GM10266 (cell line): ENCODE measurements around the gene TNFSF10.

Experiments used
- DNase-seq: peaks from one replicate; pipeline ENCODE4 v3.0.0; 2012; ENCODE audit errors: extremely low spot score
- TF ChIP-seq, protein P1 (sequence below): IDR thresholded peaks from 2 replicates; pipeline ENCODE4 v1.5.1; 2012; ENCODE audit warnings: mild to moderate bottlenecking, low read depth; ENCODE audit not compliant: control insufficient read depth, insufficient read depth; ENCODE audit errors: missing control alignments

Gene TNFSF10

DNA sequence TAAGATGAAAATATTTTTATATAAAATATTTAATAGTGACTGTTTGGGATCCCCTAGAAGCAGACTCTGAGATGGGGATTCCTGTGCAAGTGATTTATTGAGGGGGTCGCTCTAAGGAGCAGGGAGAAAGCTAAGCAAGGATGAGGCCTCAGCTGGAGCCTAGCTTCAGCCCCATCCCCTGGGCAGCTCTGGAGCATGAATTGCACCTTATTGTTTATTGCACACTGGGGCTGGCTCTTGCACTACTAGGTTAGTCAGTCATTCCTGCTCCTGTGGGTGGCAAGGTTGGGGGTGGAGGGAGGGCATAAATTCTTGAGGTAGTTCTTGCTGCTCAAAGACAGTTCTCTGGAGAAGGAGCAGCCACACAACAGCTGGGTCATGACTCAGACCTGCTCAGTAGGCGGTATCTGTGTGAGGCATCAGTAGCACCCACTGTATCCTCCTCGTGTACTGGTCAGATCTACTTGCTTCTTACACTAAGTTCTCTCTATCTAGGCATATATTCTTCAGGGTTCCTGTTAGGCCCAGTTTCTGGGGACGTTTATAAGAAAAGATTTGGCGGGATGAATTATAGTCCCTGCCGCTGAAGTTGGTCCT is 27.2 kb upstream of the TNFSF10 start:
- DNase-seq: no peak
- TF ChIP-seq, protein P1, sequence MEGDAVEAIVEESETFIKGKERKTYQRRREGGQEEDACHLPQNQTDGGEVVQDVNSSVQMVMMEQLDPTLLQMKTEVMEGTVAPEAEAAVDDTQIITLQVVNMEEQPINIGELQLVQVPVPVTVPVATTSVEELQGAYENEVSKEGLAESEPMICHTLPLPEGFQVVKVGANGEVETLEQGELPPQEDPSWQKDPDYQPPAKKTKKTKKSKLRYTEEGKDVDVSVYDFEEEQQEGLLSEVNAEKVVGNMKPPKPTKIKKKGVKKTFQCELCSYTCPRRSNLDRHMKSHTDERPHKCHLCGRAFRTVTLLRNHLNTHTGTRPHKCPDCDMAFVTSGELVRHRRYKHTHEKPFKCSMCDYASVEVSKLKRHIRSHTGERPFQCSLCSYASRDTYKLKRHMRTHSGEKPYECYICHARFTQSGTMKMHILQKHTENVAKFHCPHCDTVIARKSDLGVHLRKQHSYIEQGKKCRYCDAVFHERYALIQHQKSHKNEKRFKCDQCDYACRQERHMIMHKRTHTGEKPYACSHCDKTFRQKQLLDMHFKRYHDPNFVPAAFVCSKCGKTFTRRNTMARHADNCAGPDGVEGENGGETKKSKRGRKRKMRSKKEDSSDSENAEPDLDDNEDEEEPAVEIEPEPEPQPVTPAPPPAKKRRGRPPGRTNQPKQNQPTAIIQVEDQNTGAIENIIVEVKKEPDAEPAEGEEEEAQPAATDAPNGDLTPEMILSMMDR: no peak

DNA sequence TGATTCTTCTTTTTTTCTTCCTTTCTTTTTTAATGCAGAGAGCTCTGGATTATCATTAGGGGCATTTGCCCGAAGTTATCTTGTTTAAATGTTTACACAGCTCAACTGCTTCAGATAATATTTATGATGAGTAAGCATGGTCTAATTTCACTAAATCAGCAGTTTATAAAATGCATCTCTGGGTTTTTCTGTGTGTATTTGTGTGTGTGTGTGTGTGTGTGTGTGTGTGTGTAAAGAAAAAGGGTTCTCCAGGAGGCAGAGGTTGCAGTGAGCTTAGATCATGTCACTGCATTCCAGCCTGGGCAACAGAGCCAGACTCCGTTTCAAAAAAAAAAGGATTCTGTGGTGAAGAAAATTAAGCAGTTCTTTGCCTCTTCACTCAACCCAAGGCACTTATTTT is 25.9 kb upstream of the TNFSF10 start:
- TF ChIP-seq, protein P1: no peak
- DNase-seq: no peak

DNA sequence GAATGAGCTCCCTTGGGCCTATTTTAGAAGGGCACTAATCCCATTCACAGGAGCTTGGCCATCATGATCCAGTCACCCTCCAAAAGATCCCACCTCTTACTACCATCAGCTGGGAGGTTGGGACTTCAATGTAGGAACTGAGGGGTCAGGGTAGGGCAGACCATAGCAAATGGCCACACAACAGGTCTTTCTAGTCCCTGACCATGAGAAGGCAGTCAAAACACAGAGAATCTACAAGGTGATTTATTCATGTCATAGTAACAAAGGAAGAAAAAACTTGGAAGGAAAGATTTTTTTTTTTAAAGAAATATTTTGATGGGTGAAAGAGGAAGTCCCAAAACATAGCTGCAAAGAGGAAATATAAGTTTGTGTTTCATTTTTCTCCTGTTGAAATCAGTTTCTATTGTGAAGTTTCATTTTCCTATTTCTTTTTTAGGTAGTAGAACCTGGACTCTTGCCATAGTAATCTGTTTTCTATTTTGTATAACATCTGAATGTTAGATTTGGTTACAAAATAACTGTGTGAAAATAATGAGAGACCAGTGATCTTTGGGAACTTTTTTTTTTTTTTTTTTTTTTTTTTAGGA is 23.5 kb upstream of the TNFSF10 start:
- TF ChIP-seq, protein P1: no peak
- no peak for DNase-seq

DNA sequence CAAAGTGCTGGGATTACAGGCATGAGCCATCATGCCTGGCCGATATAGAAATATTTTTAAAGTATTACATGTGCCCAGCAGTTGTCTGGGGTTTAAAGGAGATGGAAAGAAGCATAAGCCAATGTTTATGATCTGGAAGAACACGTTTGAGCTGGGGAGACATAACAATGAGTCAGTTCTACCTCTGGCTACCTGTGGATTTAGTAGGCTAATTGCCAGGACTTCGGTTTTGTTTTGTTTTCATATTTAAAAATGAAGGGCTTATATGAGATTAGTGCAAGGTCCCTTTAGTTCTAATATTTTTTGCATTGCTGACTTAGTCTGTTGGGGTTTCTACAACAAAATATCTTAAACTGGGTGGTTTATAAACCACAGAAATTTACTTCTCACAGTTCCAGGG is 22.9 kb upstream of the TNFSF10 start:
- TF ChIP-seq, protein P1: no peak
- no peak for DNase-seq

DNA sequence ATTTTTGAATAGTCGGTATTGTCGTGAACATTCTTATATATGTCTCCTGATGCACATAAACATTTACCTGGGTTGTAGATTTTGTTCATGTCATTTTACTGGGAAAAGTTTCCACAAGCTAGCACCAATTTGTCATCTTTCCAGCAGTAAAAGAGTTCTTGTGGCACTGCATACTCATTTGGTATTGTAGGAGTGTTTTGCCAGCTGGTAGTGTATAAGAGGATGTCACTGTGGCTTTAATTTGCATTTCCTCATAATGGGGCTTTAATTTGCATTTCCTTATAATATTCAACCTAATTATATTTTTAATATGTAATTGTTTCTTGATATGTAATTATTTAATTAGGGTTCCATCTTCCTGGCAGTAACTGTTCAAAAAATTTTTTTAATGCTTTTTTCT is 21.2 kb upstream of the TNFSF10 start:
- DNase-seq: no peak
- TF ChIP-seq, protein P1: no peak

DNA sequence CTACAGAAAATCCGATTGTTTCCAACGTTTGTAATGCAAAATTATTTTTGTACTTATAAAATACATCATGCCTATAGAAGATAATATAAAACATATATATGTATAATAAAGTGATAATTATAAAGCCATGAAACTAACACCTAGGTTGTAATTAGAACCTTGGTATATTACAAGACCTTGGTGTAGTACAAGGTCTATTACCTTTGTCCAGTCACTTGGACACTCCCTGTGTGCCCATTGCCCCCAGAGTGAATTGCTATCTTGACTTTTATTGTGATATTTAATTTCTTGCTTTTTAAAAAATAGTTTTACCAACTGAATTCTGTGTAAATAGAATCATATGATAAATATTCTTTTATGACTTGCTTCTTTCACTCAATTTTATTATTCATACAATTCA is 20.7 kb upstream of the TNFSF10 start:
- DNase-seq: no peak
- TF ChIP-seq, protein P1: no peak

DNA sequence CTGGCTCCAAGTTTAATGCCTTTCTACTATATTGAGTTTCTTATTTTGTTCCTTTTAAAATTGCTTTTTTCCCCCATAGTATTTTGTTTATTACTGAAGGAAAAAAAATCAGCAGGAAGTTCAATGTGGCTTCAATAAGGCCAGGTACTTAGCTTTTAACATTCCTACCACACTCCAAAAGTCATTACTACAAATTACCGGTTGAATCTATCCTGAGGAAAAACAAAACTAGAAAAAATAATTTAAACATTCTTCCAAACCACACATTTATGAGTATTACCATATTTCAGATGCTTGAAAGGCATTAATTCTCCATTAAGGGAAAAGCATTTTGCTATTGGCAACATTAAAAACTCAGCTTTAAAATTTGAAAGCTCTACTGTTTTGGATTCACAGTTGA is 20.2 kb upstream of the TNFSF10 start:
- TF ChIP-seq, protein P1: no peak
- DNase-seq: no peak
